SJCRH30 (cell line): Measurements from ENCODE around the gene NPPA. TPM values are rescaled to one million over a fixed set of nuclear protein-coding genes. Genes with fewer than 3 reads are reported as not detected.
"Not testable (repeated sequence)": the region's sequence is repeated elsewhere in the genome, so short reads cannot be mapped to it uniquely, and the experiment has no call there.

Source experiments
- DNase-seq, 2 experiments: peaks; one replicate each; pipeline ENCODE4 v3.0.0-alpha.2; 2015 to 2020
- H3K27ac ChIP-seq: fragments of 250-450 bp; sonication (Bioruptor Pico); 2 replicates; pipeline ENCODE4 v1.5.1; 2020; ENCODE audit warnings: mild to moderate bottlenecking, moderate library complexity
- H3K27me3 ChIP-seq: fragments of 250-450 bp; sonication (Bioruptor Pico); 2 replicates; pipeline ENCODE4 v1.5.1; 2020; ENCODE audit warnings: mild to moderate bottlenecking, moderate library complexity
- H3K36me3 ChIP-seq: fragments of 250-450 bp; sonication (Bioruptor Pico); 2 replicates; pipeline ENCODE4 v1.5.1; 2020; ENCODE audit warnings: mild to moderate bottlenecking, moderate library complexity
- H3K4me1 ChIP-seq: fragments of 250-450 bp; sonication (Bioruptor Pico); 2 replicates; pipeline ENCODE4 v1.5.1; 2020; ENCODE audit warnings: mild to moderate bottlenecking, moderate library complexity
- H3K4me3 ChIP-seq: fragments of 250-450 bp; sonication (Bioruptor Pico); 2 replicates; pipeline ENCODE4 v1.5.1; 2020; ENCODE audit warnings: mild to moderate bottlenecking, moderate library complexity
- H3K9me3 ChIP-seq: fragments of 250-450 bp; sonication (Bioruptor Pico); replicated peaks from 2 replicates; pipeline ENCODE4 v1.5.1; 2020; ENCODE audit warnings: mild to moderate bottlenecking, moderate library complexity
- total RNA-seq: library from RNA; depleted of rRNA; stranded (reverse); fragments of >200 nt; shearing (Covaris generic); gene quantifications from 2 replicates; pipeline ENCODE4 v1.2.3, GENCODE V29; 2014; rRNA removed

The NPPA gene
- 0.61 and 1.3 TPM in 2 replicates for total RNA-seq

DNA sequence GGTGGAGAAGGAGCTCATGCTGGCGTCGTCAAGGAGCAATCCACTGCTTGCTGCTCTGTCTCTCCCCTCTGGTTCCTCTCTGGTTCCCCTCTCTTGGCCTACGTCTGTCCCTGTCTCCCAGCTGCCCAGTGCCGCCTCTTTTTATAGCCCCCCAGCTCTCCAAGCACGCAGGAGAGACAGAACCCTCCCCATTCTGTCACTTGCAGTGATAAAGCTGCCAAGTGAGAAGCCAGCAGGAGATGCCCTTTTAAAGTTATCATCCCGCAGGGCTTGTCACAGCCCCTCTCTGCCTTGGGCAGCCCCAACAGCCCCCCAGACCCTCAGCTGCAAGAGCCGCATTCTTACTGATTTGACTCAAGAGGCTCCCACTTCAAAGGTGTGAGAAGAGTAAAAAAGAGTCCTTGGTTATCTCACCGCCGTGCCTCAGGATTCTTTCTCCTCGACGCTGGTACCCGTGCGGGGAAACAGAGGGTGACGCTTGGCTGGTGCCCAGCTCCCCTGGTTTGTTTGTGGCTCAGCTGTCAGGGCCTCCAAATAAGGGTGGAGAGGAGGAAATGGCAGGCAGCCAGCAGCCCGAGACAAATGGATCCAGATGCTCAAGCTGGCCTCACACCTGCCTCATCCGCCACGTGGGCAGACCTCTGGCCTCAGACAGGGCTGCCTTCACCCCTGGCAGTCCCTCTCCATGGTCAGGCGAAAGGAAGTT lies at the start of gene NPPA:
NPPA (minus strand) TSS at position 117 of the 706 bp plus-strand sequence; CDS start at position 18, 99 bp downstream.
- 0 out of 2 replicates have a peak within 1 kb of the TSS, but pooled peaks have one; percentile 2 for H3K27ac ChIP-seq
- H3K27me3 ChIP-seq, result no peaks in the 10 kb centered on the region
- no peaks in the 10 kb centered on the region for H3K9me3 ChIP-seq
- no peak within 1 kb of the TSS for H3K4me3 ChIP-seq
- peak; percentile 92 to 95 for DNase-seq
- peaks cover 36% of the 10 kb centered on the region for H3K4me1 ChIP-seq
- H3K36me3 ChIP-seq, result no peaks in the 10 kb centered on the region

DNA sequence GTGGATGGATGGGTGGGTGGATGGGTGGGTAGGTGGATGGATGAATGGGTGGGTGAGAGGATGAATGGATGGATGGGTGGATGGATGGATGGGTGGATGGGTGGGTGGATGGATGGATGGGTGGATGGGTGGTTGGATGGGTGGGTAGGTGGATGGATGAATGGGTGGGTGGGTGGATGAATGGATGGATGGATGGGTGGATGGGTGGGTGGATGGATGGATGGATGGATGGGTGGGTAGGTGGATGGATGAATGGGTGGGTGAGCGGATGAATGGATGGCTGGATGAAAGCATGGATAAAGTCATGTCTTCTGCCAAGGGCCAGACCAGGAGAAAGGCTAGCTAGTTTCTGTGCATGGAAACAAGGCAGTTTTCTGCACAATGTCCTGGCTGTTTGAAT lies 46.9 kb upstream of the NPPA start:
- not testable (repeated sequence) for H3K36me3 ChIP-seq, H3K27me3 ChIP-seq, H3K9me3 ChIP-seq, H3K4me1 ChIP-seq, H3K27ac ChIP-seq, H3K4me3 ChIP-seq, DNase-seq

DNA sequence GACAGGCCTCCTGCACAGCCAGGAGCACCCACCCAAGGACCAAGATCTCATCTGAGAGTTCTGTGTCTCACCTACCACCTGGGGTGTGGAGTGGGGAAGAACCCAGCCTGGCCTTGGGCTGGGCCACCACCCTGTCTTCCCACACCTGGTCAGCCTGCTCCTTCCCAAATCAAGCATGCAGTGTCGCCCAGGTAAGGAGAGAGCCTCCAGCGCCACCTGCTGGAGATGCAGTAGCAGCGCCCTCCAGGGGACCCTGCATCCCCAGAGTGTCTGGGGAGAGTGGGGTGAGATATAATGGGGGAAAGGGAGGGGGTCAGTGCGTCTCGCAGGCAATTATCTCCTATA lies 46.3 kb upstream of the NPPA start:
- Histone ChIP-seq H3K9me3 (no peaks in the 10 kb centered on the region), H3K4me1 (no peaks in the 10 kb centered on the region), H3K36me3 (no peaks in the 10 kb centered on the region), H3K27ac (no peak overlapping the region), H3K27me3 (peaks cover 4% of the 10 kb centered on the region; the same call in 1 of the 2 replicates), H3K4me3 (no peak overlapping the region)
- peak; percentile 62 to 80 for DNase-seq

- Histone ChIP-seq H3K4me3 (no peak overlapping the region), H3K27ac (no peak overlapping the region), H3K27me3 (no peaks in the 10 kb centered on the region; the same call in 1 of the 2 replicates), H3K9me3 (no peaks in the 10 kb centered on the region), H3K36me3 (no peaks in the 10 kb centered on the region), H3K4me1 (no peaks in the 10 kb centered on the region)
- DNase-seq, result no peak
Measured at GRCh38 chr1:11891433-11892186, 44.0 kb upstream of the NPPA start.

DNA sequence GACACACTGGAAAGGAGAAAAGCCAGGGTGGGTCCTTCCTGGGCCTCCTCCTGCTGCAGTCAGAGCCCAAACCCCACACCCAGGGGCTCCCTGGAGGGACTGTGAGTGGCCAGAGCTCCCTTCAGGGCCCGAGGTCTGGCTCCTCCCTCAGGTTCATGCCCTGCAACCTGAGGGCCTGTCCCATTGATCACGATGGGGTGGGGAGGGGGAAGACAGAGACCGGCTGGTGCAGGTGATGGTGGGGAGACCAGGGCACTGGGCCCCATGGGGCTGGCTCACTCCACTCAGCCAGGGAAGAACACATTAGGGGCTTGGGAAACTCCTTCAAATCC lies 41.3 kb upstream of the NPPA start:
- H3K9me3 ChIP-seq, result no peaks in the 10 kb centered on the region
- no peaks in the 10 kb centered on the region; the same call in 1 of the 2 replicates for H3K27me3 ChIP-seq
- no peak overlapping the region for H3K4me3 ChIP-seq

DNA sequence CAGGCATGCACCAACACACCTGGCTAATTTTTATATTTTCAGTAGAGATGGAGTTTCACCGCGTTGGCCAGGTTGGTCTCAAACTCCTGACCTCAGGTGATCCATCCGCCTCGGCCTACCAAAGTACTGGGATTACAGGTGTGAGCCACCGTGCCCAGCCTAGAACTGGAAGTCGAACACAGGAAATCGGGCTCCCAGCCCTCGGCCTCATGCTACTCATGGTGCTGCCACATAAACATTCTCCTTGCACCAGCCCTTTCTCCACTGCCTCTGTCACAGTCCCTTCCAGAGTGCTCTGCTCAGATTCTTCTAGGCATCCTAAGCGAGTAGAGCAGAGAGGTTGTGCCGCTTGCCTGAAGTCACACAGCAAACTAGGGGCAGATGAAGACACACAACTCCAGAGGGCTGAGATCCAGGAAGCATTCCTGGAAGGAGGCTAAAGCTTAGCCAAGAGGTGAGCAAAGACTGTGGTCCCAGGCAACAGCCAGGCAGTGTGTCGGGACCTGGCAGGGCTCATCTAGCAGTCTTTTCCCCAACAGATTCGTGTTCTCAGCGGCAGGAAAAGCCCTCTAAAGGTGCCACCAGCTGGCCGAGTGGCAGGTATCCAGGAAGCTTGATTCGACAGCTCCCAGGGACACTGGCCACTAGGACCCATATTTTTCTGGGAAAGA lies 40.8 kb upstream of the NPPA start:
- no peaks in the 10 kb centered on the region; the same call in 1 of the 2 replicates for H3K4me1 ChIP-seq
- no peaks in the 10 kb centered on the region for H3K36me3 ChIP-seq
- no peak for DNase-seq

More for the DNA sequence above, 41.3 kb upstream of the NPPA start:
- no peak for DNase-seq
- H3K36me3 ChIP-seq, result no peaks in the 10 kb centered on the region
- H3K27ac ChIP-seq, result no peak overlapping the region
- H3K4me1 ChIP-seq, result no peaks in the 10 kb centered on the region

DNA sequence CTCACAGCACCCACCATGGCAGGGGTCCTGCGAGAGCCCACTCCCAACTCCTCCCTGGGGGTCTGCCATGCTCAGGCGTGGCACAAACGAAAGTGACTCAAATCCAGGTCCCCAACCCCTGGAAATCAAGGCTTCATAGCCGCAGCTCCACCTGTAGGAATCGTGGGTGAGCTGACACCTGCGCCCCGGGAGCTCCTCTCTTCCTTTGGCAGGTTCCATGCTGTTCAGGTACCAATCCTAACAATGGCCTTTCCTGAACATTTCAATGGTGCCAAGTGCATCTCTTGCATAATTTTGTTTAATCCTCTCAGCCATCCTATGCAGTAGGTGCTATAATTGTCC lies 40.1 kb upstream of the NPPA start:
- H3K27me3 ChIP-seq, result no peaks in the 10 kb centered on the region; the same call in 1 of the 2 replicates
- no peak overlapping the region for H3K4me3 ChIP-seq
- H3K27ac ChIP-seq, result no peak overlapping the region
- H3K9me3 ChIP-seq, result no peaks in the 10 kb centered on the region
- H3K4me1 ChIP-seq, result peaks cover 5% of the 10 kb centered on the region; the same call in 1 of the 2 replicates
- H3K36me3 ChIP-seq, result no peaks in the 10 kb centered on the region
- no peak for DNase-seq

More for the DNA sequence above, 40.8 kb upstream of the NPPA start:
- H3K27me3 ChIP-seq, result no peaks in the 10 kb centered on the region; the same call in 1 of the 2 replicates
- no peak overlapping the region for H3K4me3 ChIP-seq
- no peaks in the 10 kb centered on the region for H3K9me3 ChIP-seq
- no peak overlapping the region for H3K27ac ChIP-seq

DNA sequence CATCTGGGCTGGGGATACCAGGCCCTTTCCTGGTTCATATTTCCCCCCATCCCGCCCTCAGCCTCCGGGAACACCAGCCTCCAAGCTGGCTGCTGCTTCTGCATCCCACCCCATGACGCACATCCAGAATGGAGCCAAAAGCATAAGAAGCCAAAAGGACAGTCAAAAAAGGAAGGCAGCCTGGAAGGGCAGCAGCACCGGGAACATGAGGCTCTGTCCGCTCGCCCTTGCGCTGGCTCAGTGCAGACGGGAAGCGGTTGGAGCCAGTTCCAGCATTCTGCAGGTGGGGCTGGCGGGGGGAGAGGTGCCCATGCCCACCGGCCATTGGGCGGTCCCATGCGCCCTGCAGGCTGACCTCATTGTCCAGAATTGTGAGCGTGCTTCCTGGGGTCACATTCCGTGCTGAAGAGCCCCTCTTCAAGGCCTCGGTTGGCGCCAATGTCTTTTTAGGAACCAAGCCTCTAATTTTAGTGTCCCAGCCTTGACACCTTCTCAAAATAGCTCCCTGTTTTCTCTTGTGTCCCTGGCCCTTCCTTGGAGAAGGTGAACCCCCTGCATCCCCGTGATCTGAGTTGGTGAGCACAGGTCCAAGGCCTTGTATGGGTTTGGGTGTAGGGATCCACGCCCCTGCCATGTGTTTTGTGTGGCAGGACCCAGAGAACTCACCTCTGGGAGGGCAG lies 39.5 kb upstream of the NPPA start:
- Histone ChIP-seq H3K9me3 (no peaks in the 10 kb centered on the region), H3K36me3 (no peaks in the 10 kb centered on the region), H3K27me3 (no peaks in the 10 kb centered on the region; the same call in 1 of the 2 replicates), H3K27ac (no peak overlapping the region), H3K4me1 (peaks cover 5% of the 10 kb centered on the region; the same call in 1 of the 2 replicates), H3K4me3 (no peak overlapping the region)
- no peak for DNase-seq

GRCh38 chr1:11885916-11886315 lies 38.3 kb upstream of the NPPA start:
- no peaks in the 10 kb centered on the region for H3K9me3 ChIP-seq
- H3K27ac ChIP-seq, result no peak overlapping the region
- no peaks in the 10 kb centered on the region; the same call in 1 of the 2 replicates for H3K27me3 ChIP-seq

GRCh38 chr1:11882814-11883538 lies 35.4 kb upstream of the NPPA start:
- peak; percentile 69 for DNase-seq
- no peak overlapping the region for H3K27ac ChIP-seq
- H3K36me3 ChIP-seq, result no peaks in the 10 kb centered on the region
- H3K27me3 ChIP-seq, result no peaks in the 10 kb centered on the region
- no peaks in the 10 kb centered on the region for H3K9me3 ChIP-seq
- no peak overlapping the region for H3K4me3 ChIP-seq
- H3K4me1 ChIP-seq, result peaks cover 16% of the 10 kb centered on the region

More at GRCh38 chr1:11885916-11886315, 38.3 kb upstream of the NPPA start:
- Histone ChIP-seq H3K4me1 (peaks cover 11% of the 10 kb centered on the region), H3K4me3 (no peak overlapping the region), H3K36me3 (no peaks in the 10 kb centered on the region)
- DNase-seq, result no peak

- Histone ChIP-seq H3K4me3 (no peak overlapping the region), H3K27ac (no peak overlapping the region), H3K9me3 (no peaks in the 10 kb centered on the region), H3K36me3 (no peaks in the 10 kb centered on the region), H3K4me1 (peaks cover 16% of the 10 kb centered on the region), H3K27me3 (no peaks in the 10 kb centered on the region)
- no peak for DNase-seq
Measured at GRCh38 chr1:11881749-11882441, 34.3 kb upstream of the NPPA start.

DNA sequence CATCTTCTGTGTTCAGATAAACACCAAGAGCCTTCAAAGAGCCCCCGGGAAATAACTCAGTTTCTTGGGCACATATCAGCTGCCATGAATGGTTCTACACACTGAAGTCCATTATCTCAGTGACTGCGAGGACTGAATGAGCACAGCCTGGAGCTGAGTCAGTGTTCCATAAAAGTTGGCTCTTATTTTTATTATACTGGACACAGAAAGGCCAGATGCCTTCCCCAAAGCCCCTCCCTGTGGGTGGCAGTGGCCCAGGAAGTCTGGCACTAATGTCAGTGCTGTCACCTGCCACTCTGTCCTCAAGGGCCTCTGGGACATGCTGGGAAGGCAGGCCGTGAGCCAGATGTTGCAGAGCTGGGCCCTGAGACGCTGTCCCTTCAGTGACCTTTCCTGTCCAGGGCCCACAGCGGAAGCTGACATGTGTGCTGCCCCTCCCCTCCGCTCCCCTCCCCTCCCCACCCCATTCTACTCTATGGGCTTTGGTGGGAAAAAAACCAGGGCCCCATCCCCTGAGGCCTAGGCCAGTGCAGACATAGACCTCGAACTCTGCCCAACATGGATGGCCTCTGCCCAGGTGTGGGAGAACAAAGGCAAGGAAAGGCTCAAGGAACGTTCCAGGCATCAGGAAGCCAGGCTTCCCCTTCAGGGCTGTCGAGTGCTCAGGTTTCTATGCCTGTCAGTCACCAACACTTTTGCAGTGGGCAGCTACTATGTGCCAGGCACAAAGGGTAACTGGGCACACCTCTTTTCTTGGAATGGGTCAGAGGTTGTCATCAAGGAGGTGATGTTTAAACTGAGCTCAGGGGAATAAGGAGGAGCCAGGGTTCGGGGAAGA lies 33.5 kb upstream of the NPPA start:
- Histone ChIP-seq H3K27me3 (no peaks in the 10 kb centered on the region), H3K36me3 (no peaks in the 10 kb centered on the region), H3K9me3 (no peaks in the 10 kb centered on the region), H3K27ac (no peak overlapping the region), H3K4me1 (peaks cover 16% of the 10 kb centered on the region), H3K4me3 (no peak overlapping the region)
- DNase-seq, result peak; percentile 32 to 56

DNA sequence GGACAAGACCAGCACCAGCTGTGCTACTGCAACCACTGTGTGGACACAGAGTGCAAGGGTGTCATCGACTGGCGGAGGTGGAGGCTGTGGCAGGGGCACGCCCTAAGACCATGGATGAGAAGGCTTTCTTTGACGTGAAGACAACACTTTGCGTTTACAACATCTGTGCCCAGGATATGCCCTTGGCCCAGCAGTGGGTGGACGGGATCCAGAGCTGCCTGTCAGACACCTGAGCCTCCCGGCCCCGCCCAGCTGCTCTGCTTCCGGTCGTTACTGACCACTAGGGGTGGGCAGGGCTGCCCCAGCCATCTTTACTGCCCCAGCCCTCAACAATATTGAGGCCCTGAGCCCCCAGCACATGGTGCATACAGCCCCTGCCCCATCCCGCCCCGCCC lies 32.6 kb upstream of the NPPA start:
- H3K4me1 ChIP-seq, result peaks cover 16% of the 10 kb centered on the region
- H3K36me3 ChIP-seq, result no peaks in the 10 kb centered on the region
- DNase-seq, result no peak
- no peaks in the 10 kb centered on the region for H3K9me3 ChIP-seq
- H3K4me3 ChIP-seq, result no peak overlapping the region
- no peaks in the 10 kb centered on the region for H3K27me3 ChIP-seq
- no peak overlapping the region for H3K27ac ChIP-seq
